Cardiac fibroblast (primary cell): ENCODE results near the gene SNF8.

Experiments used
- DNase-seq, 2 donors: peaks; one replicate each; pipeline versions ENCODE4 v3.0.0 to v3.0.0-alpha.2; 2010; ENCODE audit warnings: low read depth in 2 of 2
- H3K4me3 ChIP-seq, 2 donors: replicated peaks in 1 of 2; 1 replicate in 1 of 2; 2 replicates in 1 of 2; pipeline ENCODE4 v1.5.1; 2011; ENCODE audit warnings: low read depth in 2 of 2, low read length in 2 of 2, mild to moderate bottlenecking in 2 of 2, moderate library complexity in 1 of 2
- CTCF ChIP-seq: IDR thresholded peaks from one replicate; pipeline ENCODE4 v1.5.1; 2011; ENCODE audit warnings: low read depth, mild to moderate bottlenecking, low read length, inconsistent platforms

SNF8 gene

GRCh38 chr17:48915459-48916282, 29.0 kb downstream of the SNF8 start:
- H3K4me3 ChIP-seq = no peak overlapping the region
- TF ChIP-seq CTCF = no peak
- peak; percentile 74 to 95 for DNase-seq

GRCh38 chr17:48912476-48912875, 32.2 kb downstream of the SNF8 start:
- no peak for TF ChIP-seq CTCF
- no peak for DNase-seq
- H3K4me3 ChIP-seq = no peak overlapping the region

GRCh38 chr17:48910370-48910769, 34.3 kb downstream of the SNF8 start:
- H3K4me3 ChIP-seq = peak overlapping the region; percentile 65 to 79
- TF ChIP-seq CTCF = no peak
- DNase-seq = no peak

- TF ChIP-seq CTCF = no peak
- DNase-seq = no peak
- H3K4me3 ChIP-seq = peak overlapping the region; percentile 65 to 79
Observed at GRCh38 chr17:48909783-48910182, 34.9 kb downstream of the SNF8 start.

- peak overlapping the region; percentile 65 to 79 for H3K4me3 ChIP-seq
- TF ChIP-seq CTCF = no peak
- peak; percentile 75 to 91 for DNase-seq
Observed at GRCh38 chr17:48908853-48909394, 35.7 kb downstream of the SNF8 start.

- TF ChIP-seq CTCF = no peak
- peak; percentile 96 to 98 for DNase-seq
- peak within 1 kb of the TSS; percentile 65 to 79 for H3K4me3 ChIP-seq
Observed at GRCh38 chr17:48908047-48908843, 36.4 kb downstream of the SNF8 start, which contains the start of gene UBE2Z. Gene UBE2Z, plus strand, starts transcription at chr17:48908407. Its CDS starts 97 bp downstream, at chr17:48908504.
